K562 (cell line): ENCODE data around the gene EPHB1. TPM values are rescaled to one million over a fixed set of nuclear protein-coding genes. Genes with fewer than 3 reads are reported as not detected.

Experiments
- ATAC-seq: fragments of 200-7000 bp; cut with Tn5 transposase; 3 replicates; pipeline ENCODE4 v1.9.1; 2020; ENCODE audit warnings: moderate library complexity
- BruUV-seq: library from RNA; stranded (reverse); fragments of 400-500 nt; replicated peaks from 2 replicates; lab custom pipeline; 2021; lab: Mats Ljungman, UMichigan
- CTCF ChIA-PET: fragments of 300-600 bp; formaldehyde crosslinking; extraction: SDS; loops from one replicate; lab custom pipeline; 2021; ENCODE audit warnings: low intra/inter-chr PET ratio; lab: Yijun Ruan, JAX
- POLR2A ChIA-PET: fragments of 300-600, 350-650 bp; sonication (Branson Sonifier 250); formaldehyde crosslinking; extraction: SDS; loops from one replicate; lab custom pipeline; 2021; ENCODE audit warnings: antibody characterized with exemption, inconsistent platforms; lab: Yijun Ruan, JAX
- DNase-seq, 4 experiments: peaks; one replicate each; pipeline versions ENCODE4 v3.0.0 to v3.0.0-alpha.2; 2011 to 2018; ENCODE audit warnings: low spot score in 3 of 4, mixed read lengths in 3 of 4; ENCODE audit errors: extremely low read depth in 1 of 4
- FAIRE-seq: peaks from 2 replicates; lab custom pipeline; 2011; peaks lifted over from hg19 to GRCh38; lab: Jason Lieb, UNC
- H2AFZ ChIP-seq: 2 replicates; pipeline ENCODE4 v1.6.0; 2011; ENCODE audit warnings: low read depth, low read length, control low read depth, inconsistent platforms
- H3K27ac ChIP-seq: fragments of 200-600 bp; 3 replicates; pipeline ENCODE4 v1.8.0; 2011; ENCODE audit warnings: low read depth, mild to moderate bottlenecking, control low read depth, inconsistent platforms, low read length, moderate library complexity, mixed read lengths; ENCODE audit errors: extremely low read depth
- H3K27me3 ChIP-seq, 2 experiments: fragments of 300-600 bp in 1 of 2; 2 replicates in 1 of 2; 3 replicates in 1 of 2; pipeline versions ENCODE4 v1.6.0 to v1.8.0; 2011; ENCODE audit warnings: inconsistent platforms in 2 of 2, low read length in 2 of 2, mild to moderate bottlenecking in 1 of 2, mixed read lengths in 1 of 2, moderate library complexity in 1 of 2; ENCODE audit not compliant: control insufficient read depth in 2 of 2, insufficient read depth in 2 of 2
- H3K36me3 ChIP-seq: fragments of 300-600 bp; 3 replicates; pipeline ENCODE4 v1.8.0; 2011; ENCODE audit warnings: mild to moderate bottlenecking, low read length, inconsistent platforms; ENCODE audit not compliant: control insufficient read depth, insufficient read depth
- H3K4me1 ChIP-seq, 2 experiments: fragments of 200-600 bp in 1 of 2; replicated peaks in 1 of 2; 2 replicates in 1 of 2; 3 replicates in 1 of 2; pipeline versions ENCODE4 v1.5.1 to v1.8.0; 2011; ENCODE audit warnings: inconsistent platforms in 2 of 2, low read length in 2 of 2, mild to moderate bottlenecking in 1 of 2, mixed read lengths in 1 of 2, moderate library complexity in 1 of 2; ENCODE audit not compliant: control insufficient read depth in 2 of 2, insufficient read depth in 2 of 2
- H3K4me2 ChIP-seq: 2 replicates; pipeline ENCODE4 v1.6.1; 2011; ENCODE audit warnings: low read length, control low read depth, inconsistent platforms, mixed read lengths; ENCODE audit not compliant: insufficient read depth
- H3K4me3 ChIP-seq: fragments of 200-600 bp; sonication (generic), shearing (Covaris generic); 2 replicates; pipeline ENCODE4 v1.5.1; 2016; ENCODE audit warnings: control low read depth, inconsistent platforms
- H3K79me2 ChIP-seq: fragments of 200-600 bp; 3 replicates; pipeline ENCODE4 v1.8.0; 2011; ENCODE audit warnings: low read length, inconsistent platforms; ENCODE audit not compliant: control insufficient read depth, insufficient read depth
- H3K9ac ChIP-seq, 2 experiments: 2 replicates each; pipeline versions ENCODE4 v1.6.0 to v1.6.1; 2011; ENCODE audit warnings: low read depth in 2 of 2, low read length in 2 of 2, control low read depth in 1 of 2, inconsistent platforms in 1 of 2, mild to moderate bottlenecking in 1 of 2, mixed read lengths in 1 of 2; ENCODE audit not compliant: insufficient read depth in 1 of 2
- H3K9me1 ChIP-seq: one replicate; pipeline ENCODE4 v1.6.0; 2011; ENCODE audit warnings: inconsistent platforms, mild to moderate bottlenecking, low read length, moderate library complexity; ENCODE audit not compliant: control insufficient read depth, insufficient read depth
- H3K9me3 ChIP-seq: replicated peaks from 2 replicates; pipeline ENCODE4 v1.5.1; 2011; ENCODE audit warnings: low read depth, low read length, inconsistent platforms; ENCODE audit not compliant: control insufficient read depth, insufficient read depth
- H4K20me1 ChIP-seq: replicated peaks from 2 replicates; pipeline ENCODE4 v1.6.1; 2011; ENCODE audit warnings: low read length, inconsistent platforms, mixed read lengths; ENCODE audit not compliant: control insufficient read depth, insufficient read depth
- CBX2 ChIP-seq: fragments of 200-600 bp; sonication (generic); IDR thresholded peaks from one replicate; pipeline ENCODE4 v1.6.1; 2012; ENCODE audit warnings: mild to moderate bottlenecking, low read length, inconsistent platforms; ENCODE audit not compliant: insufficient read depth, poor library complexity, severe bottlenecking
- ESRRB ChIP-seq: fragments of 250-450 bp; sonication (Bioruptor Pico); IDR thresholded peaks from 2 replicates; pipeline ENCODE4 v1.5.0; 2020; ENCODE audit warnings: mild to moderate bottlenecking, moderate library complexity, borderline replicate concordance
- HMG20B ChIP-seq: fragments of 250-450 bp; sonication (Bioruptor Pico); IDR thresholded peaks from 2 replicates; pipeline ENCODE4 v1.5.0; 2021; ENCODE audit warnings: mild to moderate bottlenecking
- HNRNPUL1 ChIP-seq: fragments of 200-400 bp; formaldehyde crosslinking; IDR thresholded peaks from 2 replicates; pipeline ENCODE4 v1.6.1; 2017; ENCODE audit warnings: low read length
- JUN ChIP-seq, 2 experiments: sonication (generic) in 1 of 2; formaldehyde crosslinking in 1 of 2; IDR thresholded peaks; 2 replicates each; pipeline versions ENCODE4 v1.6.1 to v1.8.0; 2012 to 2022; ENCODE audit warnings: borderline replicate concordance in 2 of 2, mild to moderate bottlenecking in 2 of 2, improper control_type of control experiment in 1 of 2, low read depth in 1 of 2, low read length in 1 of 2, missing genetic modification reagents in 1 of 2
- KAT2B ChIP-seq: IDR thresholded peaks from one replicate; pipeline ENCODE4 v1.6.1; 2012; ENCODE audit warnings: low read depth, mild to moderate bottlenecking, control low read depth, inconsistent platforms, low read length, moderate library complexity
- PATZ1 ChIP-seq: fragments of 250-450 bp; sonication (Bioruptor Pico); IDR thresholded peaks from 2 replicates; pipeline ENCODE4 v1.5.0; 2020; ENCODE audit warnings: mild to moderate bottlenecking, borderline replicate concordance
- PHF21A ChIP-seq: fragments of 450-650 bp; IDR thresholded peaks from 2 replicates; pipeline ENCODE4 v1.6.1; 2017; ENCODE audit warnings: low read depth, borderline replicate concordance
- POLR2B ChIP-seq: fragments of 450-650 bp; IDR thresholded peaks from 2 replicates; pipeline ENCODE4 v1.6.1; 2018; ENCODE audit warnings: low read depth; ENCODE audit not compliant: partially characterized antibody
- SNIP1 ChIP-seq: fragments of 450-650 bp; IDR thresholded peaks from 2 replicates; pipeline ENCODE4 v1.7.1; 2017; ENCODE audit warnings: low read depth, mild to moderate bottlenecking
- SREBF2 ChIP-seq: sonication (generic); formaldehyde crosslinking; IDR thresholded peaks from 2 replicates; pipeline ENCODE4 v1.4.0; 2020; ENCODE audit warnings: mild to moderate bottlenecking, missing genetic modification reagents
- TRIM25 ChIP-seq: fragments of 450-650 bp; IDR thresholded peaks from 2 replicates; pipeline ENCODE4 v1.7.0; 2016; ENCODE audit warnings: borderline replicate concordance
- ZNF133 ChIP-seq: fragments of 250-450 bp; sonication (Bioruptor Pico); IDR thresholded peaks from 2 replicates; pipeline ENCODE4 v1.4.0; 2020; ENCODE audit warnings: mild to moderate bottlenecking
- ZNF165 ChIP-seq: fragments of 250-450 bp; sonication (Bioruptor Pico); IDR thresholded peaks from 2 replicates; pipeline ENCODE4 v1.4.0; 2020; ENCODE audit warnings: borderline replicate concordance
- ZNF239 ChIP-seq: fragments of 250-450 bp; sonication (Bioruptor Pico); IDR thresholded peaks from 2 replicates; pipeline ENCODE4 v1.4.0; 2020; ENCODE audit warnings: mild to moderate bottlenecking
- ZNF551 ChIP-seq: fragments of 250-450 bp; sonication (Bioruptor Pico); IDR thresholded peaks from 2 replicates; pipeline ENCODE4 v1.5.0; 2021; ENCODE audit warnings: mild to moderate bottlenecking, moderate library complexity
- ZNF717 ChIP-seq: fragments of 250-450 bp; sonication (Bioruptor Pico); IDR thresholded peaks from 2 replicates; pipeline ENCODE4 v1.5.0; 2021
- WGBS: fragments of 100-300 bp; shearing (Covaris generic); methylation state at CpG from one replicate; pipeline ENCODE4 v1.1.6; 2016; ENCODE audit warnings: low coverage, mixed read lengths; ENCODE audit not compliant: insufficient coverage; ENCODE audit errors: missing lambda C conversion rate; 5-methylcytosine and 5-hydroxymethylcytosine counted together
- in situ Hi-C: fragments of 300-500 bp; cut with MboI; formaldehyde crosslinking; loops from 4 replicates; pipeline ENCODE4 v1.15.0; 2018; ENCODE audit warnings: inconsistent platforms, mixed read lengths
- intact Hi-C: fragments of 100-400 bp; cut with micrococcal nuclease; formaldehyde crosslinking; loops from 2 replicates; pipeline ENCODE4 v1.14.2; 2022
- polyA plus RNA-seq, 8 experiments: library from polyadenylated mRNA; depleted of rRNA in 4 of 8; stranded (reverse) in 5 of 8; unstranded in 3 of 8; fragments of >200 nt; fragmentation: Nextera tagmentation in 2 of 8; fragmentation: Illumina TruSeq in 1 of 8; extraction: Ambion mirVana in 2 of 8; extraction: Trizol in 1 of 8; gene quantifications; 2 replicates each; pipeline versions ENCODE4 v1.2.1 to v1.2.3, GENCODE V29; 2011 to 2014; ENCODE audit warnings: inconsistent platforms in 1 of 8, missing spikeins in 1 of 8
- total RNA-seq, 7 experiments: library from RNA; depleted of rRNA in 6 of 7; stranded (reverse); fragments of >200 nt in 6 of 7; fragmentation: Illumina TruSeq in 2 of 7; extraction: Trizol in 2 of 7; gene quantifications; 2 replicates each; pipeline versions ENCODE4 v1.2.1 to v1.2.3, GENCODE V29; 2011 to 2021; ENCODE audit warnings: low replicate concordance in 1 of 7

The EPHB1 gene
- total and polyA plus RNA-seq, 9 of the 15 experiments (the other 6 are each of a cell fraction or from before 2014, with no cell fraction given): 0.29 TPM; not detected in 8

- Histone ChIP-seq H3K9me1 (no peaks in the 10 kb centered on the region), H4K20me1 (no peaks in the 10 kb centered on the region), H3K27me3 (peaks cover 0 to 8% of the 10 kb centered on the region in 2 experiments; a peak in 1 of 5 replicates), H3K4me3 (no peak overlapping the region), H3K4me2 (no peak overlapping the region), H3K9ac (no peak overlapping the region), H2AFZ (no peak overlapping the region), H3K36me3 (no peaks in the 10 kb centered on the region), H3K4me1 (peaks cover 0 to 11% of the 10 kb centered on the region in 2 experiments; a peak in 2 of 5 replicates), H3K27ac (no peak overlapping the region), H3K79me2 (no peaks in the 10 kb centered on the region), H3K9me3 (no peaks in the 10 kb centered on the region)
- WGBS: 0% methylated on average over 10 of the region's 13 CpGs
- intact Hi-C loops (loop anchor here (5.0 to 10.0 kb wide), 4 partner anchors 447 to 1247 kb away; no protein-coding TSS in a partner anchor), in situ Hi-C loops (loop anchor here (25.0 kb wide), 1 partner anchor 1089 kb away; no protein-coding TSS in a partner anchor)
- no peak for FAIRE-seq
- CTCF ChIA-PET: no interaction called here
- POLR2A ChIA-PET: no interaction called here
- DNase-seq: no peak
- BruUV-seq: no TSS peak
- no peak for ATAC-seq
- TF ChIP-seq SNIP1 (no peak), JUN (IDR thresholded peaks at IDR 0.05; ENCODE audit: borderline replicate concordance, low read depth, low read length) (no peak), JUN (CRISPR knock-in tag; IDR thresholded peaks at IDR 0.05; ENCODE audit: borderline replicate concordance) (no peak), ZNF133 (CRISPR knock-in tag) (no peak), TRIM25 (no peak), ZNF551 (no peak), SREBF2 (no peak), POLR2B (no peak), ZNF239 (no peak), HNRNPUL1 (no peak), ZNF165 (CRISPR knock-in tag) (no peak), ZNF717 (CRISPR knock-in tag) (no peak), CBX2 (no peak), HMG20B (no peak), ESRRB (CRISPR knock-in tag) (no peak), PHF21A (no peak), KAT2B (no peak), PATZ1 (CRISPR knock-in tag) (no peak)
These were observed 2.8 kb downstream of the EPHB1 start for GRCh38 chr3:134797741-134798451.
